Activated CD4-positive, alpha-beta T cell treated with anti-CD3 and anti-CD28 coated beads, Interleukin-2, Interleukin-6, amounts not matched to agents 100 ng/mL and 50 ng/mL, durations not matched to agents 16 hours and 8 hours (primary cell): Measurements from ENCODE around the gene CPLX4.
"Not testable (repeated sequence)": the region's sequence is repeated elsewhere in the genome, so short reads cannot be mapped to it uniquely, and the experiment has no call there.

Source experiments
- DNase-seq: peaks from one replicate; pipeline ENCODE4 v3.0.0-alpha.2; 2020

The CPLX4 gene

DNA sequence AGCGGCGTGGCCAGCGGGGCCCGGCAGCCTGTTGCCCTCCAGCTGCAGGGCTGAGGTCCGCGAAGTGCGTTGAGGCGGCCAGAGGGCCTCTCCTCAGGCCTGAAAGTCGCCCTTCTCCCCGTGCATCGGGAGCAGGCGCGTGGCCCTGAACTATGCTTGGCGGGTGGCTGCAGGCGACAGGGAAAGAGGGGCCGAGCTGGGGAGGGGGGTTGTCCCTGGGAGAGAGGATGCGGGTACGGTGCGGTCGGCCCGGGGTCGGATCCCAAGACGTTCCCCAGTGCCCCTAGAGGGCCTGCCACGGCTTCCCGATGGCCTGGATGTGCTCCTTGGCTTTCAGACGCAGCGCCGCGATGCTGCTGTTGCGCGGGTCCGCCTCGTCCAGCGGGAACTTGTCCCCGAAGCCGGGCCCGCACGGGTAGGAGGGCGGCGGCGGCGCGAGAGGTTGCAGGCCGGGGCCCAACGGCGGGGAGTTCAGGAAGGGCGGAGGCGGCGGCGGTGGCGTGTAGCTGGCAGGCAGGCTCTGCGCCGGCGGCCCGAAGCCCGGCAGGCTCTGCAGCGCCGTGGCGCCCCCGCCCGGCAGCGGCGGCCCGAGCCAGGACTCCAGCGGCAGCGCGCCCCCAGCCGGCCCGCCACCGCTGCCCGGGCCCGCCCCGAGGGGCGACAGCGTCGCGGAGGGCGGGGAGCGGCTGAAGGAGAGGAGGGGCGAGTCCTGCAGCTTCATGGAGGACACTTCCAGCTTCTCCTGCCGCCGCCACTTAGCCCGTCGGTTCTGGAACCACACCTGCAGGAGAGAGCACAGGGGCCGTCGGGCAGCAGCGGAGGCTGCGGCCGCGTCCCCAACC, 49.5 kb downstream of the CPLX4 start:
- peak; percentile 72 for DNase-seq

DNA sequence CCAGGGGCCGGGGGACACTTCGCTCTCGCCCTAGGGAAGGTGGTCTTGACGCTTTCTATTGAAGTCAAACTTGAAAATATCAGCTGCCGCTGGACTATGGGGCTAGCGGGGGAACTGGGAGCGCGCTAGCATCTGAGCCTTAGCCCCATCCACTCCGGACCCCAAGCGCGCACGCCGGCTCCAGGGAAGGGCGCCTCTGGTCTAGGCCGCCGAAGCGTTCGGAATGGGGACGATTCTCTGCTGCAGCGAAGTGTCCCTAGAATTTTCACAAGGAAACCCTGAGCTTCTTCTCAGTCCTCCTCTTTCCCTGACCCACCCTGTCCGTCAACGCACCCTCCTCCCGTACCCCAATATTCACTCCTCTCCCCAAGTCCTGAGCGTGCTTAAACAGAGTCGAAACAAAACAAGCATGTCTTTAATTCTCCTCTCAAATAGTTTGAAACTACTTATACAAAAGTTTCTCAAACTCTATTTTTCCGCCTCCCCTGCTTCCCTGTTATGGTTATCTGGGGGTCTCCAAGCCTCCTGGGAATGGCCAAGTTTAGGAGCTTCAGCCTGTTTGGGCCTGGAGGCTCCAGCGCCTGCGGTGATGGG, 50.2 kb downstream of the CPLX4 start:
- no peak for DNase-seq

DNA sequence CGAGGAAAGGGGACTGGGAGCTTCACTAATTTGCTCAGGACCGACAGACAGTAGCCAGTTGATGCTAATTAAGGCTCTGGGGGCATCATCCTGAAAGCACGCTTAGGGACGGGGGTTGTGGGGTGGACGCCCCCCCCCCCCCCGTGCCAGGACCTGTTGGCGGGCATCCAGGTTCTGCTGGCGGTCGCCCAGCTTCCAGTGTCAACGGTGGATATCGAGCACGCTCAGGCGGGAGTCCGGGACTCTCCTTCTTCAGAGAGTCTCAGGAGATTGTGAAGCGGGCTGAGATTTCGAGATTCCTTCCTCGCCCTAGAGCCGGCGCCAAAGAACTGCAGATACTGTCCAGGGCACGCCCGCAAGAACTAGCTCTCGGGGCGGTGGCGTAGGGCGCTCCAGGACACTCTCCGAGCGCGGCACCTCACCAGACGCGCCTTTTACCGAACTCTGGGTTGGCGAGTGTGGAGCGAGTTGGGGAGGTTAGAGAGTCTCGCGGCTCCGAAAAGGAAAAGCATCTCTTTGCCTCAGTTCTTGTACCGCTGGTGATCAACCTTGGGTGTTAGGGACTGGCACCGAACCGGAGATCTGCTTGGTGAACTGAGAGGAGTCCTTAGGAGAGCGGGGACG, 50.8 kb downstream of the CPLX4 start:
- DNase-seq: no peak

DNA sequence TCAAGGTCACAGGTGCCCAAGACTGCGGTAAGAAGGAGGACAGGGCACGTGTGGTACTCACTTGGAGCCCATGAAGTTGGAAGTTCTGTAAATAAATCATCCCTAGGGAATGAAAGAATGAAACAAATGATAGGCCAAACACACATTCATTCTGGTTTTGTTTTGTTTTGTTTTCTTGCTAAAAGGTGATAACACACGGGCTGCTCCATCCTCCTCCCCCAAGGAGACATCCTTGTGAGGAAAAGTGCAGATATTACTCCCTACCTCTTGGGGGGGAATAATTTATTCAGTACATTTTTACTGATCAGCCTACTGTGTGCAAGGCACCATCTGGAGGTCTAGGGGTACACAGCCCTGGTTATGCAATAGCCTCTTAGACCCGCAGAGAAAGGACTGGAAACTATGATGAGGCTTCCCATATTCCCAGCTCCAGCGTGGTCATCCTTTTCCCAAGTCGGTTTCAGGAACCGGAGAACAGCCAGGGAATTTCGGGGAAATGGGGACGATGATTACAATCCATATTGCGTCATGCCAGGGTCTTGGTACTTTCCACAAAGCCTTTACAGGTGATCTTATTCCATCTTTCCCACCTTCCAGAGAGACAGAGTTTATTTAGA, 51.5 kb downstream of the CPLX4 start:
- DNase-seq: no peak

DNA sequence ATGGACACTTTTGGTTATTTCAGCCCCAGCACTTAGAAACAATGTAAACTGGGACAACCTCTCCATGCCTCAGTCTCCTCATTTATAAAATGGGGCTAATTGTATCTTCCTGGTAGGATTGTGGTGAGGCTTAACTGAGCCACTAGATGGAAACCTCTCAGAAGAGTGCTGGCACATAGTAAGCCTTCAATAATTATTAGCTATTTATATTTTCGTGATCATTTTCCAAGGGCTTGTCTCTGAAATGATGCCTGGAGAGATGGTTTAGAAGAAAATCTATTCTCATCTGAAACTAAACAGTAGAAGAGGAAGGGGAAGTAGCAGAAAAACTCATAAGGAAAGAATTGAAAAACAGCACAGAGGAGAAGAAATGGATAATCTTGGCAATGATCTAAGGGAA, 52.0 kb downstream of the CPLX4 start:
- DNase-seq: no peak

DNA sequence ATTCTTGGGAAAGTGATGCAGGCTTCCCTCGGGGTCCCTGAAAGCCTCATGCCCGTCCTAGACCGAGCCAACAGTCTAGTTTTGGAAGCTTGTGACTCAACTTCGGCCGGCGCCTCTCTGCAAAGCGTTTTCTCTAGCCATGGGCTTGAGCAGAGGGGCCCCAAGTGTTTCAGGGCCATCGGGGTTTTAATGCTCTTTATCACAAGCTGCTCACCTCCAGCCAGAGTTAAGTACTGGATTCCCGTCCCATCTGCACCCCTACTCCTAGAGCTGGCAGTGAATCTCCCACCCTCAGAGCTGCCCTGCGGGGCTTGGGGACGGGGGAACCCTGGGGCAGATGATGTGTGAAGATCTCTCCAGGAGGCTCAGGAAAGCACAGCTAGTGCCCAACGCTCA, 52.5 kb downstream of the CPLX4 start:
- DNase-seq: no peak

DNA sequence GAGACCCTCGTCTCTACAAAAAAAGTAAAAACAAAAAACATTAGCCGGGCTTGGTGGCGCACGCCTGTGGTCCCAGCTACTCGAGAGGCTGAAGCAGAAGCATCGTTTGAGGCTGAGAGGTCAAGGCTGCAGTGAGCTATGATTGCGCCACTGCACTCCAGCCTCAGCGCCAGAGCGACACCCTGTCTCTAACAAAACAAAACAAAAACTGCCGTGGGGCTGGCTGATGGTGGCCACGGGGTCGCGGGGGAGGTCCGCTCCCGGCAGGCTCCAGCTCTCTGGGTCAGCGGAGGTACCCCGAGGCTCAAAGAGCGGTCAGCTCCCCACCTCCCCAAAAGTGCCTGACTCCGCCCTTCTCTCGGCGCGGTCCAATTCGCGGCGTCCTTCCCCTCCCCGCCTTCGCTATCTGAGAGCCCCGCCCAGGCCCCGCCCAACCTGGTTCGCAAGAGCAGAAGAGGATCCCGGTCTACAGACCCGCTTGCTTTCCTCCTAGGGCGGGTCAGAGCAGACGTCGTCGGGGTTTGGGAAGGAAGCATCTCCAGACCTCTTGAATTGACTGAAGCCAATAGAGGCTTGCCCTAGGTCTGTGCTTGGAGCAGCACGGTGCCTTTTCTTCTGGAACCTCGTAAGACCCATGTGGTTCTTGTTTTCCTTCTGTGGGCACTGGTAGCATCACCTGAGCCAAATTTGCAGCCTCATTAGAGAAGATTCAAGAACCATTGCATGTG, 53.0 kb downstream of the CPLX4 start:
- peak; percentile 56 for DNase-seq

DNA sequence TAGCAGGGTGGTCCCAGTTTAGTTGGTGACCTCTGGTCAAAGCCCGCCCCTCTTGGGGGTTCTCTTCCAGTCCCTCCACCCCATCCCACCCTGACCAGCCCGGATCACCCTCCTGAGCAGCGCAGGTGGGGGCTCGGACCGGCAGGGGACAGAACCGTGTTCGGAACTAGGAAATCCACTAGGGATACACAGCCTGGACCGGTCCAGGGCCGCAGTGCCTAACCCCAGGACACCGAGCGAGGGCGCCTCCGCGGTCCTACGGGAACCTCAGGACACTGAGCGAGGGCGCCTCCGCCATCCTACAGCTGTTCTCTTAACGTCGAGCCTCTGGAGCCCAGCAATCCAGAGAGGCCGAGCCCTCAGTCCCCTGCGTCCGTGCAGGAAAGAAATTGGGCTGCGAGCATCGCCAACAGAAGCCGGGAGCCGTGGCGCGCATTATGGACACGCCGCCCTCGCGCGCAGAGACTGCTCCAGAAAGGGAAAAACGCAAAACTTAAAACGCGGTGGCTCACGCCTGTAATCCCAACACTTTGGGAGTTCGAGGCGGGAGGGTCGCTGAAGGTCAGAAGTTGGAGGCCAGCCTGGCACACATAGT, 53.7 kb downstream of the CPLX4 start:
- DNase-seq: no peak

DNA sequence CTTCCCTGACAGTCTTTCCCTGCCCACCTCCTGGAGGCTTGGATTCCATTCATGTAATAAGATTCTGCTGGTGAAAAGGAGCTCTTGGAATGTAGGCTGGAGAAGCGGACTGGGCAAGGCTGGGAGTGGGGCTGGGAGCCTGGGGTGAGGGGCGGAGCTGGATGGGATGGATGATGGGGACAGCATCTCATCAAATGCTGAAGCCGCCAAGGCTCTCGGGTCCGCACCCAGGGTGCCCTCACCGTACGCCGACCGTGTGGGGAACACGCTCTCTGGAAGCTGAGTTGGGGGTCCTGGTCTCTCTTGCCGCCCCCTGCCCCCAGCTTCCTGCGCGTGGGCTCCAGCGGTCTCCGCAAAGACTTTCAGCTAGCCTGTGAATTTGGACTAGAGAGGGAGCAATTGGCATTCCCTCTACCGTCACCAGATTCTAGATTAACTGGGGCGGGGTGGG, 54.3 kb downstream of the CPLX4 start:
- DNase-seq: no peak

DNA sequence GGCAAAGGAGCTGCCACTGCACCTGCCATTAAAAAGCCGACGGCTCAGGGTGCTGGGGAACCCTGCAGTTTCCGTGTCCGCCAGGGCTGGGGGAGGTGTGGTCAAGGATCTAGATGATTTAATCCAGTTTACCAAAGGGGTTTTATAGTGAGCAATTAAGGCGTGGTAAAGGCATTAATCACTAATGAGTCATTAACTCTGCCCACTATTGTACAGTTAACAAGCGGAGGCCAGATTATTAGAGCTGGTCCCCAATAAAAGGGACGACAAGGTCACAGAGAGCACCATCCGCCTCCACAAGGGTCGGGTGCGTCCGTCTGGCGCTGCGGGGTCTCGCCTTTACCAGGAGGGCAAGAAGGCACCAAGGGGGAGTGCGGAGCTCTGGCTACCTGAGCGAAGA, 54.8 kb downstream of the CPLX4 start:
- DNase-seq: no peak

DNA sequence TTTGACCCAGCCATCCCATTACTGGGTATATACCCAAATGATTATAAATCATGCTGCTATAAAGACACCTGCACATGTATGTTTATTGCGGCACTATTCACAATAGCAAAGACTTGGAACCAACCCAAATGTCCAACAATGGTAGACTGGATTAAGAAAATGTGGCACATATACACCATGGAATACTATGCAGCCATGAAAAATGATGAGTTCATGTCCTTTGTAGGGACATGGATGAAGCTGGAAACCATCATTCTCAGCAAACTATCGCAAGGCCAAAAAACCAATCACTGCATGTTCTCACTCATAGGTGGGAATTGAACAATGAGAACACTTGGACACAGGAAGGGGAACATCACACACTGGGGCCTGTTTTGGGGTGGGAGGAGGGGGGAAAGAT, 56.2 kb downstream of the CPLX4 start:
- not testable (repeated sequence) for DNase-seq

DNA sequence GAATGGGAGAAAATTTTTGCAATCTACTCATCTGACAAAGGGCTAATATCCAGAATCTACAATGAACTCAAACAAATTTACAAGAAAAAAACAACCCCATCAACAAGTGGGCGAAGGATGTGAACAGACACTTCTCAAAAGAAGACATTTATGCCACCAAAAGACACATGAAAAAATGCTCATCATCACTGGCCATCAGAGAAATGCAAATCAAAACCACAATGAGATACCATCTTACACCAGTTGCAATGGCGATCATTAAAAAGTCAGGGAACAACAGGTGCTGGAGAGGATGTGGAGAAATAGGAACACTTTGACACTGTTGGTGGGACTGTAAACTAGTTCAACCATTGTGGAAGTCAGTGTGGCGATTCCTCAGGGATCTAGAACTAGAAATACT, 56.6 kb downstream of the CPLX4 start:
- DNase-seq: not testable (repeated sequence)

DNA sequence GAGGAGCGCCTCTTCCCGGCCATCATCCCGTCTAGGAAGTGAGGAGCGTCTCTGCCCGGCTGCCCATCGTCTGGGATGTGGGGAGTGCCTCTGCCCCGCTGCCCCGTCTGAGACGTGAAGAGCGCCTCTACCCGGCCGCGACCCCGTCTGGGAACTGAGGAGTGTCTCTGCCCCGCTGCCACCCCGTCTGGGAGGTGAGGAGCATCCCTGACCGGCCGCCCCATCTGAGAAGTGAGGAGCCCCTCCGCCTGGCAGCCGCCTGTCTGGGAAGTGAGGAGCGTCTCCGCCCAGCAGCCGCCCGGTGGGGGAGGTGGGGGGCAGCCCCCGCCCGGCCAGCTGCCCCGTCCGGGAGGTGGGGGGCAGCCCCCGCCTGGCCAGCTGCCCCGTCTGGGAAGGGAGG, 63.0 kb downstream of the CPLX4 start:
- DNase-seq: not testable (repeated sequence)

DNA sequence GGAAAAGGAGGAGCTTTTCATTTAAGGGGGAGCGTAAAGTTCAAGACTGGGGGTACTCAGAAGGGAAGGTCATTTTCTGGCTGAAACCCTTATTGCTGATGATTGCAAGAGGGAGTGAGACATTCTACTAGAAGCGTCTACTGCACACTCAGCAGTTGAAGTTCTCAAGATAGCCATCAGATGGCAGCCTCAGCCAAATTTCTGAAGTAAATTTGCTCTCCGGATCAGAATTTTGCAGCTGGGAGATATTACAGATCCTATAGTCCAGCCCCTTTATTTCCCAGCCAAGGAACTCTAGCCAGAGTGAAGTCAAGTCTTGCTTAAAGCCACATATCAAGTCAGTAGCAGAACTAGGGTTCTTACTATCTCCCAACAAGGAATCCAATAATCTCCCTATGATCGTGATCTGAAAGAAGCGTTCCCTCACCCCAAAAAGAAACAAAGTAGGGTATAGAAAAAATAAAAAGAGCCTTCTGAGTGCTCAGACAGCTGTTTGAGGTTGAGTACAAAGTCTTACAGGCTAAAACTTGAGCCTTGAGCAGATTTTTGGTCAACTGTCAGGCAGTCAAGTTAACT, 69.2 kb downstream of the CPLX4 start:
- DNase-seq: peak; percentile 56

DNA sequence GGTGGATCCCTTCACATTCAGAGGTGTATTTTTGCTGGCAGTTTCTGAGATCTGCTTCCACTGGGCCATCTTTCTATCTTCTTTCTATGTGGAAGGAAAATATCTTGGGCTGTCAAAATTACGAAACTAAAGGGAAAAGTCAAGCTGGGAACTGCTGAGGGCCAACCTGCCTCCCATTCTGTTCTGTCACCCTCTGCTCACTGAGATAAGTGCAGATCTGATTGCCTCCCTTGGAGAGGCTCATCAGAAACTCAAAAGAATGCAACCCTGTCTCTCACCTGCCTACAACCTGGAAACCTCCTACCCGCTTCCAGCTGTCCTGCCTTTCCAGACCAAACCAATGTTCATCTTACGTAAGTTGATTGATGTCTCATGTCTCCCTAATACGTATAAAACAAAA, 71.7 kb downstream of the CPLX4 start:
- no peak for DNase-seq
